GM18502 (cell line): ENCODE results near the gene CASP4.
"Not testable (repeated sequence)": the region's sequence is repeated elsewhere in the genome, so short reads cannot be mapped to it uniquely, and the experiment has no call there.

Experiments
- ATAC-seq: cut with Tn5 transposase; IDR thresholded peaks from one replicate; pipeline ENCODE4 v1.9.1; 2021; ENCODE audit warnings: mild to moderate bottlenecking; ENCODE audit not compliant: unreplicated experiment, poor library complexity

CASP4 gene

DNA sequence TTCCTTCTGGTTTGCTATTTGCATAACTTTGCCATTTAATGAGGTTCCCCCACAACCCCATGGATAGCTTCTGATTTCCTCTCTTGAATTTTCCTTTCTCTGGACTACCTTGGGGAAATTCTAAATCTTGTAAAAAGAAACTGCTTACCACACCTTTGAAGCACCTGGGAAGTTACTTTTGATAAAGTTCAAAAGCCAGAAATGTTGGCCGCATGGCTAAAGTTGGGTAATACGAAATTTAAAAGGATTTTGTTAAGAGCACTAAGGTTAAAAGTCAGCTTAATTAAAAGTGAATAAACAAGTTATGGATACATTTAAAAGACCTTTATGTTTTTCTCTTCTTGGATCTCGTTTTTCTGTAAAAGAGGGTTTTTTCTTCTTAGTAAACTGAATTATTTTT lies 5.5 kb downstream of the CASP4 start:
- no peak for ATAC-seq

DNA sequence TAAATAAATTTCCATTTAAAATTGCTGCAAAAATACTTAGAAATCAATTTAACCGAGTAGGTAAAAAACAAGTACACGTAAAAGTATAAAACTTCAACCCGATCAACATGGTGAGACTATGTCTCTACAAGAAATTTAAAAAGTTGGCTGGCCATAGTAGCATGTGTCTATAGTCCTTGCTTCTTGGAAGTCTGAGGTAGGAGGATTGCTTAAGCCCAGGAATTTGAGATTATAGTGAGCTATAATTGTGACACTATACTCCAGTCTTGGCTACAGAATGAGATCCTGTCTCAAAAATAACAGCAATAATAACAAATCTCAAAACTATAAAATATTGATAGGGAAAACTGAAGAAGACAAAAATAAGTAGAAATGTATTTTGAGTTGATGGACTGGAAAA lies 11.1 kb downstream of the CASP4 start:
- ATAC-seq: no peak

DNA sequence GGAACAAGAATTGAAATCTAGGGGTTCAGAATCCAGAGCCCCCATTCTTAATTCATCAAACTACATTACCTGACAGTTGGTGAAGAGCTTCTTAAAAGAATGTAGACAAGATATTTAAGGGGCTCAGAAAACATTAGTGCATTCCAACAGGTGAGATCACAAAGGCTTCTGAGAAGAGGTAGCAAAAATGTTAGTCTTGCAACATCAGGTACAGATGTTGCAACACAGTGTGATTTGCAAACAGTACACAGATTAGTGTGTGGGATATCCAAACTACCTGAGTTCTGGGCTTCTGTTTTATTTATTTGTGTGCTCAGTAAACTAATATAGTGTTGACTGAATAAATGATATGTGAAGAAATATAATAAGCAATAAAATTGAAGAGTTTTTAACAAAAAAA lies 11.8 kb downstream of the CASP4 start:
- ATAC-seq: no peak

DNA sequence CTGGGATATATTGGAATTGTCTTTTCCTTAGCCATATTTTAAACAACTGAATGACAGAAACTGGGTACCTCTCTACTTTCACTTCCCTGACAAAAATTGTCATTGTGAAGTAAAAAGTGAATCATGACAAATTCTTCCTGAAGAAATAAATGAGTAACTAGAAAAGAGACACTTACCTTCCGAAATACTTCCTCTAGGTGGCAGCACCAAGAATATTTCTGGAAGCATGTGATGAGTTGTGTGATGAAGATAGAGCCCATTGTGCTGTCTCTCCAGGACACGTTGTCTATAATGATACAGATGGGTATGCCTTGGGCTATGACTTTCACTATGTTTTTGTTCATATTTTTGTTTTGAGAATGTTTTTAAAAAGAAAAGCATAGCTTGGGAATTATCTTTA lies 21.5 kb downstream of the CASP4 start:
- ATAC-seq: peak; percentile 98

DNA sequence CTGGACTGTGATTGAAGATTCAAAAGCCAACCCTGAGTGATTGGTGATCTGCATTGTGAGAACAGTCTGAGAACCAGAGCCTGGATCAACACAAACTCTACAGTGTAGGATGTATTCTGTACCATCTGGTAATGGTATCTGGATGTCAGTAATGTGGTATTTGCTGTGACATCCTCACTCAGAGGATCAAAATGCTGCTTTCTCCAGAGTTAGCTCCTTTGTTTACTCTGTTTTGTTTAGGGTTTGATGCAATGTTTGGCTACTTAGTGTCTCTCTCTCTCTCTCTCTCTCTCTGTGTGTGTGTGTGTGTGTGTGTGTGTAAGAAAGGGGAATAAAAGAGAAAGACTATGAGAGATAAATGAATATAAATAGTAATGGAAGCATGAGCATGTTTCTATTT lies 24.3 kb downstream of the CASP4 start:
- ATAC-seq: no peak

DNA sequence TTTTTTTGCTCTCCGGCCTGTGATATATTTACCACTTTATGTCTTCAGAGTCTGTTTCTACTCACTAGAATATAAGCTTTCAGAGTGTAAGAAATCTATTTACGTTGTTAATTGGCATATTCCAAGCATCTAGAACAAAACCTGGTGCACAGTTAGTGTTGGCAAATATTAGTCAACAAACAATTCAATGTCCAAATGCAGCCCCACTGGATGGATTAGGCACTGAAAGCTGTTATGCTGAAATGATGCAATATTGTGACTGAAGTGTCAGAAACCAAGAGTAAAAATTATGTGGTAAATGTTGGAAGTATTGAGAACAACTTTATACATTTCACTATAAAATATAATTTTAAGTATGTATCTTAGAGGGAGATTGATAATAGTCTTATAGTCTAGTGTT lies 24.8 kb downstream of the CASP4 start:
- no peak for ATAC-seq

DNA sequence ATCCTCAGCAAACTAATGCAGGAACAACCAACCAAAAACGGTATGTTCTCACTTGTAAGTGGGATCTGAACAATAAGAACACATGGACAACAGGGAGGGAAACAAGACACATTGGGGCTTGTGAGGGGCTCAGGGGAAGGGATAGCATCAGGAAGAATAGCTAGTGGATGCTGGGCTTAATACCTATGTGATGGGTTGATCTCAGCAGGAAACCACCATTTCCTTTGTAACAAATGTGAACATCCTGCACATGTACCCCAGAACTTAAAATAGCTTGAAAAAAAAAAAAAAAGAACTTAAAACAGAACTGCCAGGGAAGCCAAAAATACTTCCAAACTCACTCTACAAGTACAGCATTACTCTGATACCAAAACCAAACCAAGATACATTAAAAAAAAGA lies 33.8 kb downstream of the CASP4 start:
- ATAC-seq: no peak

DNA sequence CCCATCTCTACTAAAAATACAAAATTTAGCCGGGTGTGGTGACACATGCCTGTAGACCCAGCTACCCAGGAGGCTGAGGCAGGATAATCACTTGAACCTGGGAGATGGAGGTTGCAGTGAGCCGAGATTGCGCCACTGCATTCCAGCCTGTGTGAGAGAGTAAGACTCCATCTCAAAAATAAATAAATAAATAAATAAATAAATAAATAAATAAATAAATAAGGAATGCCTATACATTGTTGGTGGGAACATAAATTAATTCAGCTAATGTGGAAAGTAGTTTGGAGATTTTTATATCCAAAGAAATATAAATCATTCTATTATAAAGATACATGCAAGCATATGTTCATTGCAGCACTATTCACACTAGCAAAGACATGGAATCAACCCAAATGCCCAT lies 34.3 kb downstream of the CASP4 start:
- not testable (repeated sequence) for ATAC-seq

DNA sequence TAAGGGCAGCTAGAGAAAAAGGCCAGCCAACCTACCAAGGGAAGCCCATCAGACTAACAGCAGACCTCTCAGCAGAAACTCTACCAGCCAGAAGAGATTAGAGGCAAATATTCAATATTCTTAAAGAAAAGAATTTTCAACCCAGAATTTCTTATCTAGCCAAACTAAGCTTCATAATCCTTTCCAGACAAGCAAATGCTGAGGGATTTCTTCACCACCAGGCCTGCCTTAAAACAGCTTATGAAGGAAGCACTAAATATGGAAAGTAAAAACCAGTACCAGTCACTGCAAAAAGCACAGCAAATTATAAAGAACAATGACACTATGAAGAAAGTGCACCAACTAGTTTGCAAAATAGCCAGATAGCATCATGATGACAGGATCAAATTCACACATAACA lies 39.6 kb downstream of the CASP4 start:
- ATAC-seq: no peak

DNA sequence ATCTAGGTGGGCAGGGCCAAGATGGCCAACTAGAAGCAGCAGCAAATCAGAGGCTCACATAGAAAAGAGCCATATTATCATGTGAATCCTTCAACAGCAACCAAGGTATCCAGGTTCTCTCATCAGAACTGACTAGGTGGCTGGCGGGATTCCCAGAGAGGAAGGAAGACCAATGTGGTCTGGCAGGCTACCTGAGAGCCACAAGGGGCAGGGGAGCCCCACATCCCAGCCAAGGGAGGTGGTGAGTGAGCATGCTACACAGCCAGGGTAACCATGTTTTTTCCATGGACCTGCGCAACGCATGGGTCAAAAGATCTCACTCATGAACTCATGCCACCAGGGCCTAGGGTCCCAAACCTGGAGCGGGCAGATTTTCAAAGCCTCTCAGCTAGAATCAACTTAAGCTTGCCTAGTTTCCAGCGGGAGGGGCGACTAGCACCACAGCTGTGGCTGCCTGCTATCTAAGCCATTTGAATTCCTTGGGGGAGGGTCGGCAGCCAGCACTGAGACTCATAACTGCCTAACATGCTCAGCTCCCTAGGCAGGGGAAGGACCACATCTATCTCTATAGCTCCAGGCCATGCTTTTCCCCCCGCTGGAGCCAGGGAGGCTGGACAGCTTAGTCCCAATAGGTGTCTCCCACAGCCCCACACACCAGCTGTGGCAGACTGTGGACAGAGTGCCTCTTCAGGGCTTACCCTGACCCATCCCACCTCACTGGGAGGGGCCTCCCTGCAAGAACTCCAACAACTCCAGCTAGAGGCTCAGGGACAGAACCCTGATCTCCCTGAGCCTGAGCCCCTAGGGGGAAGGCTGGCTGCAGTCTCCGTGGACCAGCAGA lies 41.4 kb downstream of the CASP4 start:
- no peak for ATAC-seq

DNA sequence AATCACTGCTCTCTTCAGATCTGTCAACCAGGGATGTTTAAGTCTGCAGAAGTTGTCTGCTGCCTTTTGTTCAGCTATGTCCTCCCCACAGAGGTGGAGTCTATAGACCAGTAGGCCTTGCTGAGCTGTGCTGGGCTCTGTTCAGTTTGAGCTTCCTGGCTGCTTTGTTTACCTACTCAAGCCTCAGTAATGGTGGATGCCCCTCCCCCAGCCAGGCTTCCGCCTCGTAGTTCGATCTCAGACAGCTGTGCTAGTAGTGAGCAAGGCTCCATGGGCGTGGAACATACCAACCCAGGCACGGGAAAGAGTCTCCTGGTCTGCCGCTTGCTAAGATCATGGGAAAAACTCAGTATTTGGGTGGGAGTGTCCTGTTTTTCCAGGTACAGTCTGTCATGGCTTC lies 42.5 kb downstream of the CASP4 start:
- ATAC-seq: no peak

DNA sequence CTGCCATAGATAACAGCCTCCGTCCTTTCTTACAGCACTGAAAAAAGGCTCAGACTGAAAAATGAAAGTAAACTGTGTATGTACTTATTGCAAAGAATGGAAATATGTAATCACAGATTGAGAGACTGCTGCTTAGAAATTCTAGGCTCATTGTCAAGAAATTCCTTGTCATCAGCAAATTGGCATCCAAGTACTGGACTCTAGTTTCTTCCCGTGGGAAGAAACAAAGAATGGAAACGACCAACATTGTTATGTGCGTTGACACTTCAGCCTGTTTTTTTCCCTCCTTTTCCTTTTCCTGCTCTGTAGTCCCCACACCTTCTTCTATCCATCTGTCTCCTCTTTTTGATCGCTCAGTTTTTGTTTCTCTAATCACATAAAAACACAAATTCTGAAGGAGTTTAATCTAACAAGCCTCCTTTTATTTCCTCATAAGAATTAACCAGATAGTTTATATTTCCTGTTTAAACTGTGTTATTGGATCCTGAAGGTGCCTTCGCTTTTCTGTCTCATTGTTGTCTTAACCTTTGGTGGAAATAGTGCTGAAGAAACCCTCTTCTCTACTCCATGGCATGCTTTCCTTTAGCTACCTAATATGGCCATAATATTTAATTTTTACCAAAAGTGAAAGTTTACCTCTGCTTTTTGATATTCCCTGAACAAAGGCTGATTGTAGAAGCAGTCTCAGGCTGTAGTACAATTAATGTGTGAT lies 50.1 kb downstream of the CASP4 start:
- ATAC-seq: peak; percentile 74

DNA sequence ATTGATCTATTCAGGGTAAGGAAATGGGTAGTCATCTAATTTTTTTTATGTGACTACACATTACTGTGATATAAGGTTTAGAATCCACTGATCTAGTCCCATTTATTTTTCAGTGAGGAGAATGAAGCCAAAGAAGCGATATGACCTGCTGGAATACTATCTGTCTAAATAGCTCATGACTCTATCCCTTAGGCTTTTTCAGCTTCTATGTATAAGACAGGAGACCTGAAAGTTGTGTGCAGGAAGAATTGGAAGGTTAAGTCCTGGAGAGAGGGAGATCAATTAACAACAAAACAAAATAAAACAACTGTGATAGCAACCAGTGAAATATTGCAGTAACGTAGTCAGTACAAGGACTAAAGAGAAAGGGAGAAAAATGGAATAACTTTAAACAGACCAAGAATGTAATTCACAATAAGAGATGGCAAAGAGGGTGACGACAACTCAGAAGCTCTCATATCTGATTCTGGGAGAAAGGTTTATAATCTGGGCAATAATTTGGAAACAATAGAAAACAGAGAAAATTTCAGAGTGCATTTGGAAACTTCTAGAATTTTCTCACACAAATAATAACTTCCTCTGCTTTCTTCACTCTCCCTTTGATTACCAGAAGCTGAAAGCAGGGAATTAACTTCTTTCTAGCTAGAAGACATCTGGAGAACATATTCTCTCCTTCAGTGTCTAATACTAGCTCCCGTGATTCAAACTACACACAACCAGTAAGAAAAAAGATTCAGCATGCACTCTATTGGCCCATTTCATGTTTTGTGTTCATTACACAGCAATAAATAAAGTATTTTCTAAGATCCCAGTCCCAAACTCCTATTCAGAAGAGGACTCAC lies 50.9 kb downstream of the CASP4 start:
- ATAC-seq: peak; percentile 34

DNA sequence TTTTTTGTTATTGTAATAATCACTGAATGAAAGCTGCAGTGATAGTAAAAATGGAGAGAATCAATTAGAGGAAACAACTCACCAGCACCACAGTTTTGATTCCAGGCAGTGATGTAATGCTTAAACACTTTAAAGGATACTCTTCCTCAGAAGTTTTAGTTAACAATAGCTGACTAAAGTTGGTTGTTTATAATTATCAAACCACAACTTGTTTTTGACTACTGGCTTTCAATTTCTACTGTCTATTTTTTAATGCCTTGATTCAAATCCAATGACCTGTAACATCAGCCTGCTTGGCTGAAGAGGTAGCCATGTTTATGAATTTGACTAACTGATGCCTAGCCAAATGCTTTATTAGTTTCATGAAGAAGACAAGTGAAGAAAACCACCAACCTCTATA lies 51.9 kb downstream of the CASP4 start:
- no peak for ATAC-seq

DNA sequence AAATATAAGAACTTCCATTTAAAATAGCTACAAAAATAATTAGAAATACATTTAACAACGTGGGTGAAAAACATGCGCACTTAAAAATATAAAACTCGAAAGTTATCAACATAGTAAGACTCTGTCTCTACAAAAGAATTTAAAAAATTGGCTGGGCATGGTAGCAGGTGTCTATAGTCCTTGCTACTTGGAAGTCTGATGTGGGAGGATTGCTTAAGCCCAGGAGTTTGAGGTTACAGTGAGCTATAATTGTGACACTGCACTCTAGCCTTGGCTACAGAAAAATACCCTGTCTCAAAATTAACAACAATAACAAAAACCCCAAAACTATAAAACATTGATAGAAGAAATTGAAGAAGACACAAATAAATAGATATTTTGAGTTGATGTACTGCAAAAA lies 56.3 kb downstream of the CASP4 start:
- ATAC-seq: no peak

DNA sequence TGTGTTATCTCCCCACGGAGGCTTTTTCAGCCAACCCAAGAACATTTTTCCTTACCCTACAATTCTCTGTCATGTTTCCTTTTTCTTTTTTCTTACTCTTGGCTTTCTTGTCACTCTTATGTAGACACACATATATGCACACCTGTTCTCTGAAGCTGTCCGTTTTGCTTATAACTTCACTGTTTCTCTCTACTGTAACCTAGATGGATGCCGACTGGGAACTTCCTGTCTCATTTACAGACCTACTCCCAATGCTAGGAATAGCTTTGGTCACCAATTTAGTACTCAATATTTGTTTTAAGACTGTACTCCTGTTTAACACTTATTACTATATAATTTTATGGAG lies 60.2 kb downstream of the CASP4 start:
- ATAC-seq: no peak

DNA sequence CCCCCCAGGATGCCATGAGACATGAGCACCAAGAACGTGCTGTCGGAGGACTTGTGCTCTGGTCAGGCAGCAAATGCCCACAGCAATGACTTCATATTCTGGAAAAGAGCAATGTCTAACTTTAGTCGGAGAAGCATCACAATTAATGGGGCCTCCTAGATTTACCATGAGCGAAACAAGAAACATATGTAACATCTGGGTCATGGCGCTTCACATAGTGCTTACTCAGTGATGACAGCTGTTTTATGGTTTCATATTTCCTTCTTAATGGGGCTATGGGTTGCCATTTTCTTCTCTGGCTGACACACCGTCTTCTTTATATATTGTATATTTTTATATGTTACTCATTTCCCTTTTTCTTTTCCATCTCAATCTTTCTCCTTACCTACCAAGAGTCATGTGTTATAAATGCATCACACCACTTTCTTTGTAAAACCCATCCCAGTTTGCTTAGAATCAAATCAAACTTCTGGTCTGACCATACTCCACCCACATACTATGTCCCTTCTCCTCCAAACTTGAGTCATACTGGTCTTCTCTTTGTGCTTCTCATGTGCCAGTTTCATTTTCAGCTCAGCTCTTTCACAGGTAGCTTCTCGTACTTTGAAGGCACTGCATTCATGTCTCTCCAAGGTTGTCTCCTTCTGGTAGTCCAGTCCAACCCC lies 60.7 kb downstream of the CASP4 start:
- no peak for ATAC-seq

DNA sequence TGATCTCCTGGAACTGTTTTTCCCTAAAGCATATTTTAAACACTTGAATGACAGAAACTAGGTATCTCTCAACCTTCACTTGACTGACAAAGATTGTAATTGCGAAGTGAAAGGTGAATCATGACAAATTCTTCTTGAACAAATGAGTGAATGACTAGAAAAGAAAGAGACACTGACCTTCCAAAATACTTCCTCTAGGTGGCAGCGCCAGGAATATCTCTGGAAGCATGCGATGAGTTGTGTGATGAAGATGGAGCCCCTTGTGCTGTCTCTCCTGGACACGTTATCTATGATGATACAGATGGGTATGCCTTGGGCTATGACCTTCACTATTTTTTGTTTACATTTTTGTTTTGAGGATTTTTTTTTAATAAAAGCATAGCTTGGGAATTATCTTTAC lies 63.1 kb downstream of the CASP4 start:
- no peak for ATAC-seq

DNA sequence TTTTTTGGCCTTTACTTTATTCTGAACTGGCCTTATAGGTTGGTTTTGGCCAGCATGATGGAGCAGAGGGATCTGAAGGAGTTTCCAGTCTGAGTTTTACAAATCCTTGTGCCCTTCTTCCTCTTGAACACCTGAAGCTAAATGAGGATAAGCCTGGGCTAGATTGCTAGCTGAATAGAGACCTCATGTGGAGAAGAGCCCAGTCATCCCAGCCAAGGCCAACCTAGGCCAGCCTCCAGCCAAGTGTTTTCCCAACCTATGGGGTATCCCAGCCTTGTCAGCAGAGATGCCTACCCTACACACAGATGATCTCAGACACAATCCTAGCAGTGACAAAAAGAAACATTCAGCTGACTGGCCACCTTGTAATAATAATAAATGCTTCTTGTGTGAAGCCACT lies 69.1 kb downstream of the CASP4 start:
- no peak for ATAC-seq

DNA sequence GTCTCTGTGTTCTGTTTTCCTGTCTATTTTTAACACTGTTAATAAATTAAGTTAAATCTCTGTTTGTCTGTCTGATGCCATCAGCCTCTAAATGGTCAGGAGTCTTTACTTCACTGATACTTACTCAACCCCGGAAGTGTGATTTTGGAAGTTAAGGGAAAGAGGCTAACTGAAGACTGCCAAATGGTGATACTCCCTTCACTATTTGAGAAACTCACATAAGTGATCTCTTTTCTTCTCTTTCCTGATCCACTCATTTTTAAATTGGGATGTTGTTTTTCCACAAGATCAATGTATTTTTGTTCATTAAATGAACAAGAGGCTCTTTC lies 69.7 kb downstream of the CASP4 start:
- ATAC-seq: no peak
